Measurements from ENCODE around the gene COP1. TPM values are rescaled to one million over a fixed set of nuclear protein-coding genes. Genes with fewer than 3 reads are reported as not detected.
"Not testable (repeated sequence)": the region's sequence is repeated elsewhere in the genome, so short reads cannot be mapped to it uniquely, and the experiment has no call there.

Gene COP1
- polyA plus RNA-seq, 12 donors, result 21.9 to 45.4 (median 41.0) TPM; not detected in 1

GRCh38 chr1:176142973-176143372 lies 64.1 kb downstream of the COP1 start:
- no peak for DNase-seq

DNA sequence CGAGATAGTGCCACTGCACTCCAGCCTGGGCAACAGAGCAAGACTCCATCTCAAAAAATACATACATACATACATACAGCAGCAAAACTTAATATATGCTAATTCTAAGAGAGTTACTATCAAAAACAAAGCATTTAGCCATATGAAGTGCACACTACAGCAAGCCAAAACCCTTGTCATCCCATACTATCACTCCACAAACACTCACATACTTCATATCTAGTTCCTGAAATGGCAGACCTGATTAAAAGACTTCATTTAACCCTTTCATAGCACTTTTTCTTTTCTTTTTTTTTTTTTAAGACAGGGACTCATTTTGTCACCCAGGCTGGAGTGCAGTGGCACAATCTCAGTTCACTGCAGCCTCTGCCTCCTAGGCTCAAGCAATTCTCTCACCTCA lies 65.6 kb downstream of the COP1 start:
- DNase-seq, result no peak

DNA sequence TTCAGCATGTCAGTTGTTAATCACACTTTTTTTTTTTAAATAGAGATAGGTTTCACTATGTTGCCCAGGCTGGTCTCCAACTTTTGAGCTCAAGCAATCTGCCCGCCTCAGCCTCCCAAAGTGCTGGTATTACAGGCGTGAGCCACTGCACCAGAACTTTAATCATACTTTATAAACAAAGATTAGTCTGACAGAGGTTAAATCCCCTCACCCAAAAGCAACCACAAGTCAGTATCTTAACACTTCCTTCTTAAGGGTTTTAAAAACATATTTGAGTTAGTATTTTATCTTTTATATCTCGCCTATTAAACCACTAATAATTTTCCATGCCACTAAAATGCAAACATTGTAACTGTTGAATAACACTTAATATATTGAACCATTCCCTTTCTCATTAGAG lies 70.2 kb downstream of the COP1 start:
- DNase-seq, result no peak

- no peak for DNase-seq
Measured at GRCh38 chr1:176134666-176135065, 72.4 kb downstream of the COP1 start.

DNA sequence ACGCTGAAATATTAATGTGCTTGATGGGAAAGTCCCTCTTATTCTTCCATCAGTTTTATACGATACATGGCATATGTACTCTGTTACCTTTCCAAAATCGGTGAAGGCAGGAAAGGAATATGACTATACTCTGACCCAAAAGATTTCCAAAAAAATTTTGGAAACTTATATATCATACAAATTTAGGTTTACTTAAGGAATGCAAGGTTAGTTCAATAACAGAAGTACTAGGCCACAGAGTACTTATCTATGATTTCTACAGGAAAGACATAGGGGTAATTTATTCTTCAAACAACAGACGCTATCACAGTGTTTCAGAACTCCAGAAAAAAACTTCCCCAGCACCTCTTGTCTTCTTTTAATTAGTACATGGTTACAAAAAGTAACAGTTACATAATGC lies 84.8 kb downstream of the COP1 start:
- DNase-seq, result no peak

- DNase-seq, result no peak
Measured at GRCh38 chr1:176119549-176119948, 87.5 kb downstream of the COP1 start.

DNA sequence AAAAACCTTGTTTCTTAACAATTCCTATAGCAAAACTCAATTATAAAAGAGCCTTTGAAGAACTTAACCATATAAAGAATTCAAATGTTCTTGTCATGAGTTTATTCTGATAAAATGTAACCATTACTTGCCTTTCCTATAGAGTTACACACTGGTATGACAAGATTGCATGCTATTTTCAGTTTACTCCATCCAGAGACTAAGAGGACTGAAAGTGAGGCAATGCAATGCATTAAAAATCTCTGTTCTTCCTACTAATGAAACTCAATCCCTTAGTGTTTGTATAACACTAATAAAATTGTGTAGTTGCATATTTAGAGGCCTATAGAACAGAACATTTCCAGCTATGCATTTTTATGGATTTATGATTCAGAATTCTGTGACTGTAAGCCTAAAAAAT lies 88.1 kb downstream of the COP1 start:
- no peak for DNase-seq

- DNase-seq, result no peak
Measured at GRCh38 chr1:176111835-176112234, 95.3 kb downstream of the COP1 start.

DNA sequence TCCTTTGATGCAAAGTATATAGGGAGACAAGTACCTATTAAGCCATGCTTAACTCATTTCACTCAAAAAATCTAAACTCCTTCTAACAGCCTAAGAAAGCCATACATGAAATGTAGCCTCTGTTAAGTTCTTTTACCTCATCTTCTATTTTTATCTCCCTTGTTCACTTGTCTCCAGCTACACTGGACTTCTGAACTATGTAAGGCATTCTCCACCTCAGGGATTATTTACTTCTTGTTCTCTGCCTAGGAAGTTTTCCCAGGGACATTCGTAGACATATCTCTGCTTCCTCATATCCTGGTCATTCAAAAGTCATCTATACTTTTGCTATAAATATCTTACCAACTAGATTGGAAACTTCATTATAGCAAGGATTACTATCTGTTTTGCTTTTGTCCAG lies 96.9 kb downstream of the COP1 start:
- no peak for DNase-seq

DNA sequence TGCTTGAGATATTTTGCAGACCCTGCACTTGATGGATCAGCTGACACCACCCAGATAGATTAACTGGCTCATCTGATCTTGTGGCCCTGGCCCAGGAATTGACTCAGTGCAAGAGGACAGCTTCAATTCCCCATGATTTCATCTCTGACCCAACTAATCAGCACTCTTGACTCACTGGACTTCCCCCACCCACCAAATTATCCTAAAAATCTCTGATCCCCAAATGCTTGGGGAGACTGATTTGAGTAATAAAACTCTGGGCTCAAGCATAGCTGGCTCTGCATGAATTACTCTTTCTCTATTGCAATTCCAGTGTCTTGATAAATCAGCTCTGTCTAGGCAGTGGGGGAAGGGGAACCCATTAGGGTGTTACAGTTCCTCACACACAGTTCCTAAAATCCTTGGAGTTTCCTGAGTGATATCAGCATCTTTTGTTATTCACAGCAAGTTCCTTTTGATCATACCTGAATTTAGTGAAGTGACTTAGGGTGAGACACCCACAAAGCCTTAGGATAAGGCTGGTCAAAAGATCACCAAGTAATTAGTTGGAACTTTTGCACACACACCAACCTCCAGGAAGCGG lies 104.2 kb downstream of the COP1 start:
- DNase-seq, result no peak

DNA sequence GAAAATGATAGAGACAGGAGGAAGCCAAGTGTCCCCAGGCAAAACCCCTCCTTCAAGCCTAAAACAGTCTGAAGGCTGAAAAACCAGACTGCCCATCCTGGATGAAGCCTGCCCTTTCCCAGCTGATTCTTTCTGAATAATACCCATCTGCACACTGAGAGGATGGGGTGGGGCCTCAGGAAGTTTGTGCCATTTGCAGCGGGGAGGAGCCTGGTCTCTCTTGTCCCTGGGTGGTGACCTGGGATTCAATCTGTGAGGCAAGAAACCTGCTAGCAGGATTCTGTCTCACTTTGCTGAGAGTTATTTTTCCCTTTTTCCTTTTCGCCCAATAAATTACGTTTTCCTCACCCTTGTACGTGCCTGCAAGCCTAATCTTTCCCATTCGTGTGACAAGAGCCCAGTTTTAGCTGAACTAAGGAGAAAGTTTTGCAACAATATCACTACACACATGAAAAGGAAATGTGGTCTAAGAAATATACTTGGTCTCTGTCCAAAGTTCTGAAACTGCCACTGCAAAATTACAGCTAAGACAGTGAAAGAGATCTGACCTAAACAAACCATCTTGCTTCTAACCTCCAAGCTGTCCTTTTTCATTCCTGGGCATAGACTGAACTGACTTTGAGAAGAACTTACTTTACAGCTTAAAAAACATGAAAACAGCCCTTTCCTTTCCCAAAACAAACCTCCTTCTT lies 105.0 kb downstream of the COP1 start:
- DNase-seq, result no peak

DNA sequence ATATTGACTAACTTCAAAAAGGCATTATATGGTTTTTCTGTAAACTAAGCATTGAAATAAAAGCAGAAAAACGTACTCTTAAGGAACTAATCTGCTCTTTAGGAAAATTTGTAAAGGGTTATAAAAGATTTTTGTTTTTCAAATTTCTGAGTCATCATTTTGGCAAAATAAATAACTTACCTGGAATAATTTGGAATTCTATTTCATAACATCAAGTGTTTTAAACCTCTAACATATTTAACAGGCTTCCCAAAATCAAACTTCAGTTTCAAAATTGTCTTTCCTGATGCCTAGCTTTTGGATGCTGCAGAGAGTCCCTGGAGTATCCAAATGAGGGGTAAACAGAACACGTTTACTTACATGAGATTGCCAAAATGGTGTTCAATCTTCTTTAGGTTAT lies 108.5 kb downstream of the COP1 start:
- DNase-seq, result no peak

DNA sequence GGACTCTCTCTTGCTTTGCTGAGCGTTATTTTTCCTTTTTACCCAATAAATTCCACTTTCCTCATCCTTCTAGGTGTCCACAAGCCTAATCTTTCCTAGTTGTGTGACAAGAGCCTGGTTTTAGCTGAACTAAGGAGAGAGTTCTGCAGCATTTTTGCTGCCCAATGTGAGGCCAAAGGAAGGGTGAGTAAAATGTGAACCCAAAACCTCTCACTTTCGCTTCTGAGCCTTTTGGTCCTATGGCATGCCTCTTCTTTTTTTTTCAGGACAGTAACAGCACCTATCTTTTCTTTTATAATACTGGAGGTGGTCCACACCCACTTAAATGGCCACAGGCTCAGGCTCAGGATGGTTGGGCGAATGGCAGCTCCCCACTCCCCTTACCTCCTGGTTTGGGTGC lies 111.1 kb downstream of the COP1 start:
- no peak for DNase-seq

GRCh38 chr1:176090766-176091165 lies 116.3 kb downstream of the COP1 start:
- no peak for DNase-seq

GRCh38 chr1:176087746-176088145 lies 119.3 kb downstream of the COP1 start:
- DNase-seq, result not testable (repeated sequence)

DNA sequence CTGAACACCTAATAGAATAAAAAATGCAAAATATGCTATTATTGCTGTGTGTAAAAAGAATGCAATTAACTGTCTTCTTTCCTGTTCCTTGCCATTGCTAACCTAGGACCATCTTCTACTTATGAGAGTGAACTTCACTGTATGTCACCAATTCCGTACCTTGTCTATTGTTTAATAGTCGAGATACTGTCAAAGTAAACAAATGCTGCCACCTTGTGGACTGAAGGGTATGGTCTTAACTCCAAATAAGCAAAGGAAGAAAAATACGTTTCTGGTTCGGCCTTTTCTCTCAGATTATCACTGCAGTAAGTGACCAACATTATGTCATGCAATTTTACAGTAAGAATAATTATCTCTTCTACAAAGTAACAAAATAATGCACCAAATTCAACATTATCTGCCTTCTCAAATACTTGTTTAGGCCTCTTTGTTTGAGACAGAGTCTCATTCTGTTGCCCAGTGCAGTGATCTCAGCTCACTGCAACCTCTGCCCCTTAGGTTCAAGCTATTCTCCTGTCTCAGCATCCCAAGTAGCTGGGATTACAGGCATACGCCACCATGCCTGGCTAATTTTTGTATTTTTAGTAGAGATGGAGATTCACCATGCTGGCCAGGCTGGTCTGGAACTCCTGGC lies 133.4 kb downstream of the COP1 start:
- DNase-seq, result peak; percentile 70

DNA sequence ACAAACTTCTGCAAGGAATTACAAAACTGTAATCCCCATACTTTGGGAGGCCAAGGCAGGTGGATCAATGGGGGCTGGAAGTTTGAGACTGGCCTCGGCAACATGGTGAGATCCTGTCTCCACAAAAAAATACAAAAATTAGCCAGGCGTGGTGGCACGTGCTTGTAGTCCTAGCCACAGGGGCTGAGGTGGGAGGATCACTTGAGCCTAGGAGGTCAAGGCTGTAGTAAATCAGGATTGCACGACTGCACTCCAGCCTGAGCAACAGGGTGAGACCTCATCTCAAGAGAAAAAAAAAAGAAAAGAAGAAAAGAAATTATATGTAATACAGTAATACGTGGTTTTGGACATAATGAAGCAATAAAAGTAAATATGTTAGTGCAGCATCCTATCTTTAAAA lies 138.2 kb downstream of the COP1 start:
- no peak for DNase-seq

DNA sequence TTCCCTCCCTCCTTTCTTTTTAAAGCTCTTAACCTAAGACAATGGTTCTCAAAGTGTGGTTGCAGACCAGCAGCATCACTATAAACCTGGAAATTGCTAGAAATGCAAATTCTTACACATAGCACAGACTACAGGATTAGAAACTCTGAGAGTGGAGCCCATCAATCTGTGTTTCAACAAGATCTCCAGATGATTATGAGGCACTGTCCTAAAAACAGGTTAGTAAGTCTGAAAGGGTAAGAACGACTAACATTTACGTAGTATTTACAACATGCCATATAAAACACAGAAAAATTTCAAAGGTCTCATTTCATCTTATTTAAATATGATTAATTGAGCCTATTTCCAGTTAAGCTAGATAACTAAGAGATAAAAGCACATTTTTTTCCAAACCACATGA lies 138.8 kb downstream of the COP1 start:
- DNase-seq, result no peak

- DNase-seq, result peak; percentile 7
Measured at GRCh38 chr1:176066709-176067108, 140.4 kb downstream of the COP1 start.

DNA sequence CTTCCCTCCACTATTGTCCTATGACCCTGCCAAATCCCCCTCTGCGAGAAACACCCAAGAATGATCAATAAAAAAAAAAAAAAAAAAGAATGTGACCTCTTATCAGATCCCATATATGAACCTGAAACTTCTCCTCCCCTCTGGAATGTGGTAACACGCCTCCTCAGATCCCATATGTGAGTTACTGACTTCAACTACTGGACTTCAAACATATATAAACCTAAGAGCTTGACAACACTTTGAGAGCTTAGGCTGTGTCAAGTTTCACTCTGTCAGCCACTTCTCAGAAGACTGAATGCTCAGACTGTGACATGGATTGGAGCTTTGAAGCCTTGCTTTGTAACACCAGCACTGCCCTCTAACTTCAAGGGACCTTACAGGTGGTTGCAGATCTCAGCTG lies 148.4 kb downstream of the COP1 start:
- DNase-seq, result no peak

- DNase-seq, result no peak
Measured at GRCh38 chr1:176056312-176056711, 150.8 kb downstream of the COP1 start.

GRCh38 chr1:176055398-176055797 lies 151.7 kb downstream of the COP1 start:
- no peak for DNase-seq

DNA sequence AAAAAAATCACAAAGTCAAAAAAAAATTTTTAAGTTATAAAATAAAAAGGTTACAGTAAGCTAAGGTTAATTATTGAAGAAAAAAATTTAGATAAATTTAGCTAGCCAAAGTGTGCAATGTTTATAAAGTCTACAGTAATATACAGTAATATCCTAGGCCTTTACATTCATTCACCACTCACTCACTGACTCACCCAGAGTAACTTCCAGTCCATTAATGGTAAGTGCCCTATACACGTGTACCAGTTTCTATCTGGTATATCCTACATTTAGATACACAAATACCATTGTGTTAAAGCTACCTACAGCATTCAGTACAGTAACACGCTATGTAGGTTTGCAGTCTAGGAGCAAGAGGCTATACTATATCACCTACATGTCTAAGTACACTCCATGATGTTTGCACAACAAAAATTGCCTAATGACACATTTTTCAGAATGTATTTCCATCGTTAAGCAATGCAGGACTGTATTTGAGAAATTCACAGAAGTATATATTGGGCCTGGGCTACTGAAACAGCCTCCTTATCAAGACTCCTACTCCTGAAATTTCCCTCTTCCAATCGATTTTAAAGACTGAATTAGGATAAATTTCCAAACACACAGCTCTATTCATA lies 155.1 kb downstream of the COP1 start:
- DNase-seq, result no peak
